CD4-positive, alpha-beta T cell treated with Interferon gamma for 1 hour (primary cell): ENCODE results near the gene MARCHF3.
"Not testable (repeated sequence)": the region's sequence is repeated elsewhere in the genome, so short reads cannot be mapped to it uniquely, and the experiment has no call there.

Experiments used
- DNase-seq: peaks from one replicate; pipeline ENCODE4 v3.0.0-alpha.2; 2020

Gene MARCHF3

DNA sequence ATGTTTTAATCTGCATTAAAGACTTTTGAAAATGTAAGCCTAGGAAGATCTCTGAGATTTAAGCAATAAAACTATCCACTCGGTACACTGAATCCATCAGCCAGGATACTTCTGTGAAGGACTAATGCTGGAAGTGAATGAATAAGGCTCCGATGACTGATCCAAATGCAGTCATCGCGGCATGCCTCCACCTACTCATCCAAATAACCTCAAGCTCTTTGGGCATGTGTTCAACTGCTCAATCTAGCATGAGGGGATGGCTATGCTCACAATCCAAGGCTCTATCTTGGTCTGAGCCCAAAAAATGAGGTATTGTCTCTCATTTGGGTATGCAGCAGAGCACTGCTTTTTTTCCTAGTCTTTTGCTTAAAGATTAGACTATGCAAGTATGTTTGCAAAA lies 19.2 kb downstream of the MARCHF3 start:
- no peak for DNase-seq

DNA sequence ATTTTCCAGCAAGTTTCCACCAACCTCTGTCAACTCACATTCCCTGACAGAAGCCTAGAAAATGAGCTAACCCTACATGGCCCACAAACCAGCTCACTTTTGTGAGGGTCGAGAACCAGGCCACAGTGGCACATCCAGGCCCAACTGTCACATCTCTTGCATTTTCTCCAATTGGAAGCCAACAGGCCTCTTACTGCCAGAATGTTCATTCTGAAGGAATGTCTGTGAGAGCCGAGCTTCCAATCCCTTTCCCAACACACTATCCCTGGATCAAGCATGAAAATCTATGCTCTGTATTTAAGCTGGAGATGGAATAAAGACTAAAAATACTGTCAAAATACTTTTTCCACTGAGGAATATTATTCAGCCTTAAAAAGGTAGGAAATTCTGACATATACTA lies 20.0 kb downstream of the MARCHF3 start:
- no peak for DNase-seq

GRCh38 chr5:127009784-127010183 lies 20.6 kb downstream of the MARCHF3 start:
- no peak for DNase-seq

DNA sequence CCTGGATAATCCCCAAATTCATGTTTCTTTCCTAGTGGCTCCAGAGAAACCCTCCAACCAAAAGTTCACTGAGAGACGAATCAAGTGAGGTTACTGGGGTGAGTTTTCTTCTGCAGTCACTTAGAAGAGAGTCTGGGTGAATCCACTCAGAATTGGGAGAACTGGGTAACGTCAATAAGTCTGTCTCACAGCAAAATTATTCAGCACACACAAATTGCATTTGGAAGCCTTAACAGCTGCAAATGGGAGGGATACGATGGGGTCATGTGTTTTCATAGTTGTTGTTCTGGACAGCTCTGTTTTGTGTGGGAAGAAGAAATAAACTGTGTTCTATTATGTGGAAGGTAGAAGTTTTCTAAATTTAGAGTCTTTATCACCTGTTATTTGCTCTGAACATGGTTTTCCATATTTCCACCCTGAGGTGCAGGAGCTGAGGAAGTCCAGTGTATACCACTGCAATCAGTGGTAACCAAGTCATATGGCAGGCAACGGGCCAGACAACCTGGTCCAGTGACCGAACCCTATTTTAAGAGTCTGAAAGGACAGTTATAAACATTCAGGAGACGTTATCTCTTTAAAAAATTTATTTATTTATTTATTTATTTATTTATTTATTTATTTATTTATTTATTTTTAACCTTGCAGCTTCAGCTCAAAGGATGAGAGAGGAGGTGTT lies 21.9 kb downstream of the MARCHF3 start:
- DNase-seq, result no peak

- DNase-seq, result no peak
Measured at GRCh38 chr5:127007522-127007921, 22.8 kb downstream of the MARCHF3 start.

DNA sequence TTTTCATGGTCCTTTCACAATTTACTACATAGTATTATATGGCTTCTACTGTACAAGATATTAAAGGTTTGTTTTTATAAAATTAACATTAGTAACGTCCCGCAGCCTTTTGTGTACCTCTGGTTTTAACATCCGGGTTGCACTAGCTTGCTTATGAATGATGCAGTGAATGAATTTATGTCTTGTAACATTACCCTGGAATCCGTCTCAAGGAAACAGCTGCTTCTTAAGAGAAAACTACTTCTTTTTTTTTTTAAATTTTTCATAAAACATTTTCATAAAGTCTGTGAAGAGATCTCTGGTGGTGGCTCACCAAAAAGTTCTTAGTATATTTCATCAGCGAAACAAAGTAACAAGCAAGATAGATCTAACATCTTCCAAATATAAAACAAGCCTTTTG lies 23.6 kb downstream of the MARCHF3 start:
- DNase-seq, result no peak

DNA sequence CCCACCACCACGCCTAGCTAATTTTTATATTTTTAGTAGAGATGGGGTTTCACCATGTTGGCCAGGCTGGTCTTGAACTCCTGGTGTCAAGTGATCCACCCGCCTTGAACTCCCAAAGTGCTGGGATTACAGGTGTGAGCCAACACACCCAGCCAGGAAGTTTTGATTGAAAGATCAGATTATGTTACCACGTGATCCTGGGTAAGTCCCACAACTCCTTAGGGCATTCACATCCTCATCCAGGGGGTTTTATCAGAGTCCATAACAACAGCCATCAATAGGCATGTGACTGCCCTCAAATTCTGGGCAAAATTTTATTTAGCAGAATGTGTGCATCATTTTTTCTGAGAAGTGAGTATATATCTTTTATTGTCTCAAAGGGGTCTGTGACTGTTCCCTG lies 25.1 kb downstream of the MARCHF3 start:
- DNase-seq, result not testable (repeated sequence)

DNA sequence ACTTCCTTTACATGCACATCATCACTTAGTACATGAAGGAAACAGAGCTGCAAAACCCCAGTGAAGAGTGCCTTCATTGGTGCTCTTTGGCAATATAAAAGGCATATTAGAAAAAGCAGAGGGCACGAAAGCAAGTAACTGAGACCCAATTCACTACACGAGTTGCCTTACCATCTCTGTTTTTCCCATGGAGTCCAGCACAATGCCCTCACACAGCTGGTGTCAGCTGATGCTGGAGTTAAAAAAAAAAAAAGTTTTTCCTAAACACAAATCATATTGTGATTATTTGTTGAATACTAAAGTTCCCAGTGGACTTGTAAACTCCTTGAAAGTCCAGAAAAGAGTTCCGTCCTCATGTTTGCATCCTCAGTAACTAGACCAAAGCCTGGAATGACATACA lies 25.6 kb downstream of the MARCHF3 start:
- DNase-seq, result no peak

GRCh38 chr5:127003798-127004495 lies 26.4 kb downstream of the MARCHF3 start:
- no peak for DNase-seq

GRCh38 chr5:127002390-127002789 lies 28.0 kb downstream of the MARCHF3 start:
- no peak for DNase-seq

DNA sequence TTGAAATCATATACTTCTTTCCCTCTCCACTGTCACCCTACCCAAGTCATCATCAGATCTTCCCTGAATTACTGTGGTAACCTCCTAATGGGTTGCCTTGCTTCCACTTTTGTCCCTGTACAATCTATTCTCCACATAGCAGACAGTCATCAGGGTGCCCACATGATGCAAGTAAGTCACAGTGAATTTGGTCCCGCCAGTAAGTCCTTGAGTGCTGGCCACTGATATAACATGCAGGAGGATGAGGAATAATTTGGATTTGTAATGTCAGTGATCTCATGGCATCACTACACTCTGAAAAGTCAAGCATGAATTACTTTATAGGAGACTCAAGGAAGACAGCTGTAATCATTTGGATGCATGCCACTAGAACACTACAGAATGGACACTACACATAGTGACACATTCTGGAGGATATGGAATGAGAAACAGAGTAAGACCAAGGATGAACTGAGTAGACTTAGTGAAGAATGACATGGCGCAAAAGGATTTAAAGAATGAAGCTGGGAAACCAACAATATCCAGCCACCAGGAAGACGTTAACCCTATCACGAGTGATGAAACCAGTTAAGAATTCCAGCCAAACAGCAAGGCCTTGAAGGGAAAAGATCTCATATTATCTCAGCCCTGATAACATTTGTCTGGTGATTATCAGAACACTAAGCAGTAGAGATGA lies 28.6 kb downstream of the MARCHF3 start:
- DNase-seq, result no peak

DNA sequence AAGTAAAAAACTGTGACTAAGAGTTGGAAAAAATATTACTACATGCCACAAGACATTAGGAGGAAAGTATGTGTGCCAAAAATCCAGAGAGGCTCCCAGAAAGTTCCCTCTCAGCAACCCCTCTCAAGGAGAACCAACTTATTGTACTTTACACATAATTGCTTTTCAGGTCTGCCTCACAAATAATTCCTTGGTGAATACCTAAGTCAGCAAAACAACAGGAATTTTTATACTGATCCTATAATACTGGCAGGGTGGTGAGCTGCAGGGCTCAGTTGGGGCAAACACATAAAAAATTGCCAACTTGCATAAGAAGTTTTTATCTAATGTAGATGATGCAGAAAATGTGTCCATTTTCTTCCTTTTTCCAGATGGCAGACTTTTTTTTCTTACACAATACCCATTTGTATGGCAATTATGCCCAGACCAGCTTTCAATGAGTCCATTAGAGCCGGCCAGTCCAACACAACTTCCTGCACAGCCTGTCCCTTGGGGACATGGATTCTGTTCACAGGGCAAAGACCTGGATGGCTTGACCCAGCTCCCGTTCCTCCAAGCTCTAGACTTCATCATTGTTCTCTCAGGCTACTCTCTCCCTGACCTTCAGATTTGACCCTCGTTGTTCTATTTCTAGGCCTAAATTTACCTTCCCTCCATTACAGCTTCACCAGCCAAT lies 31.3 kb downstream of the MARCHF3 start:
- DNase-seq, result no peak

DNA sequence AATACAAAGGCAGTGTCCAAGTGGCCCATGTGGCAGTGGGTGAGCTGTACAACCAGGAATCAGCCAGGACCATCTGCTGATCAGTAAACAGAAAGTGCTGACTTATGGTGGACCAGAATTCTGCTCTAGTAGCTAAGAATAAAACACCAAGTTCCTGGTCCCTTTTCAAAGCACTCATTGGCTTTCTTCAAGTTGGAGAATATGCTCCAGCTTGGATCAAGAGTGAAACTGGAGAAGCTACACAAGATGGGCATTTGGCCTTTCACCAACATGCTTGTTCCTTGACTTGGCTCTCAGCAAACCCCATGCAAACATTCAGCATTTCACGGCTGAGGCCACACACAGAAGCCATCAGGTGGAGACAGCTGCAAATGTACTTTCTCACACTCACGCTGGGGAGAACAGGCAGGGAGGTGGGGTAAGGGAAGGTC lies 32.1 kb downstream of the MARCHF3 start:
- DNase-seq, result no peak

DNA sequence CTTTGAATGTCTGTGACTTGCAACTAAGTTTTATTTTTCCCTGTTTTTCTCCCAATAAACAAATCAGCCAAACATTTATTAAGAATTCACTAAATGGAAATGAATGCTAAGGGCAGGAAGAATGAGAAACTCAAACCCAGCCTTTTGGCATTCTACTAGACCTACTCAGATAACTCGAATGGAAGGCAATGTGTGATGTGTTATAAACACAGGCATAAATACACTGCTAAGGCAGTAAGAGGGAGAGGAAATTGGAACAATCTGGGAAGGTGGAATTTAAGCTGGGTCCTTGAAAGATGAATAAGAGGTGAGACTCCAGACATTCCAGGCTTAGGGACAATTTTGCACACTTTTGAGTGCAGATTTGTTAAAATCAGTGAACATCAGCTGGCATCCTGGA lies 34.7 kb downstream of the MARCHF3 start:
- DNase-seq, result no peak

DNA sequence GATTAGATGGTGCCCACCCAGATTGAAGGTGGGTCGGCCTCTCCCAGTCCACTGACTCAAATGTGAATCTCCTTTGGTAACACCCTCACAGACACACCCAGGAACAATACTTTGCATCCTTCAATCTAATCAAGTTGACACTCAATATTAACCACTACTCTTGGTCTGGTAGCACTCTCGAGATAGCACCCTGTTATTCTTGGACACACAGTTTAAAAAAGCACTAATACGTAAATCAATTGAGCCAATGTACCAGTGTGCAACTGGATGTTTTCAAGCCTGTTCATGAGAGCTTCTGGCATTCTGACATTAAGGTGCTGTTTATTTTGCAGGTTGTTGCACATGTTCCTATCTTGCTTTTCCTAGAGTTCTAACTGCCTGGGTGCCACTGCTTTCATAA lies 35.3 kb downstream of the MARCHF3 start:
- DNase-seq, result no peak

DNA sequence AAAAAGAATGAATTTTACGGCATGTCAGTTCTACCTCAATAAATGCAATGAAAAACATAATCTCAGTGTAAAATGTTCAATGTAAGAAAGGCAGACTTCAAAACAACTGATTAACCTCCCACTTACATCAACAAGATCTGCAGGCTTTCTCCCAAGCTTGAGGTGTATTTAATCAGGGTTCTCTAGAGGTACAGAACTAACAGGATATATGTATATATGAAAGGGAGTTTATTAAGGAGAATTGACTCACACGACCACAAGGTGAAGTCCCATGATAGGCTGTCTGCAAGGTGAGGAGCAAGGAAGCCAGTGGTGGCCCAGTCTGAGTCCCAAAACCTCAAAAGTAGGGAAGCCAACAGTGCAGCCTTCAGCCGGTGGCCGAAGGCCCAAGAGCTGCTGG lies 35.9 kb downstream of the MARCHF3 start:
- DNase-seq, result no peak

DNA sequence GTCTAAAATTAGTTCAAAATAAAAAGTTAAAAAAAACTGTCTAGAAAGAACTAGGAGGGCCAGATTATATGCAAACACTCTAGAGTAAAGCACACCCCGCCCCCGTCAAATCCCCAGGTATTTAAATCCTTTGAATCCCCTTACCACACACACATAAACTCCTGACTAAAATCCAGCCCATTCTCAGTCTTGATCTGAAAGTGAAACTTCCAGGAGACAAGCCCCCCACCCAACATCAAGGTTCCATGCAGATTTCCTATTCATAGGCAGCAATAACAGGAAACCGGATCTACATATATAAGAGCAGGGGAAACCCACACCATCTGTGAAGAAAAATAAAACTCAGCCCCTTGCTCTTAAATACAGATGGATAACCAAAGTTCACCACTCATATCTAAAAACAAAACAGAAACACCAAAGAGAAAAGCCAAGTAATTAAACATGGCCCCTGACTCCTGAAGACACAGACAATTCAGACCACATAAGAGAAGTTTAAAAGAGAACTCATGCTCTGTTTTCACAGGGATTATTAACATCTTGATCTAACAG lies 42.3 kb downstream of the MARCHF3 start:
- DNase-seq, result peak; percentile 35

- no peak for DNase-seq
Measured at GRCh38 chr5:126987271-126987899, 43.0 kb downstream of the MARCHF3 start.

- DNase-seq, result no peak
Measured at GRCh38 chr5:126984632-126985031, 45.7 kb downstream of the MARCHF3 start.

- no peak for DNase-seq
Measured at GRCh38 chr5:126983874-126984266, 46.5 kb downstream of the MARCHF3 start.

DNA sequence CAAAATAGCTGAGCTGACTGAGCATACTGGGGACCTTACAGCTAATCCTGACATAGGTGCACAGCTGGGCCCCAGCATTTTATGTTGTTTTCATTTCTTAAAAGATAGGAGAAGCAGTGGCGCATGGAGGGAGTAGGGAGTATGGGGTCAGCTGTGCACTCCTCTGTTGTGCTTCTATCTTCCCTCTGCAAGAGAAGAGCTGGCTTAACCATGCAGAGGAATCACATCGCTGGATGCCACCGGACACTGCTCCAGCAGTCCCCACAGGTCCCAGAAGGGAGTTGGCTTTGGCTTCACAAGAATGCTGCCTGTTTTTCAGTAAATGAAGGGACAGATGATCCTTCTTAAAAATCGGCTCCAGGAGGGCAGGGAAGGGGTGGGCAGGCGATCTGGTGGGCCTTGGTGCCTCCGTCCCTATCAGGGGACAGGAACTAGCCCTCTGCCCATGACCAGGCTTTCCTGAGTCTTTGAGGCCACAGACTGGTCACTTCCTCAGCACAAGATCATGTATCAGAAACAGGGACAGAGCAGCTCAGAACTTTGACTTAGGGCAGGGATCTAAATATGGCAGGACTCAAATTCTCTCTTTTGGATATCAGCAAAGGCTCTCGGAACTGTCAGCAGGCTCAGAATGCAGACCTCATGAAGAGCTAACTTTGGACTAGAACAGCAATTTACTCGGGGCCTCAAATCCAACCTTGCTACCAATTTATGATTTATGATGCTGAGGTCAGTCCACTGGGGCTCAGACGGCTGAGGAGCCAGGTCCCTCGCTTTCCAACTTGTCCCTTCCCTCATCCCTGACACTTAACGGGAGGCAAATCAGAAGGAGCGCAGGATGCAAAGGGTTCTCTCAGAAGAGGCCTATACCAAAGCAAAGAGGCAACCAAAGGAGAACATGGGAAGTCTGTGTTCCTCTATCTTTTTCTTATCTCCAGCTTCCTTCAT lies 47.2 kb downstream of the MARCHF3 start:
- no peak for DNase-seq

DNA sequence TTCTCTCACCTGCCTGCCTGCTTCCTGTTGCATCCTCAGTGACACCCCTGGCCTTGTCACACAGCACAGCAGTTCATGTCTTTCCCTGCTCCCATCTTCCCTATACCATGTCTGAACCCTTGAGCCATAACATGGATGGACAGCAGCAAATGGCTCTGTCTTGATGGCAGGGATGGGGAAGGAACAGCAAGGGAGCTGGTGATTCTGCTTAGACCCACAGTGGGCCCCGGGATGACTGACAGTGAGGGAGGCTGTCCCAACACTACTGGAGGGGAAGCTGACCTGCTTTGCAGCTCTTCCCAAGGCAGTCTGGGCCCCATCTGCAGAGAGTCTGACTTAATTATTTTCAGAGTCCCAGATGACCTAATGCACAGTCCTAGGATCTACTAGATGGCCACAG lies 48.2 kb downstream of the MARCHF3 start:
- no peak for DNase-seq
